ENCODE results near the gene FOS. TPM values are rescaled to one million over a fixed set of nuclear protein-coding genes. Genes with fewer than 3 reads are reported as not detected.

The FOS gene
- total and polyA plus RNA-seq, 4 donors, result 13.2 to 82.7 (median 20.0) TPM

GRCh38 chr14:75242546-75243273, 35.9 kb upstream of the FOS start:
- DNase-seq (ENCODE audit: low spot score), result no peak
- no peaks in the 10 kb centered on the region for H3K9me3 ChIP-seq (ENCODE audit: control insufficient read depth in 4 of 4, low read length in 3 of 4)
- no peaks in the 10 kb centered on the region for H3K36me3 ChIP-seq (ENCODE audit: control insufficient read depth in 4 of 4, insufficient read depth in 3 of 4, low read depth in 1 of 4, low read length in 3 of 4)
- no peak overlapping the region for H3K27ac ChIP-seq (ENCODE audit: low read depth in 1 of 2, low read length in 2 of 2)
- H3K9ac ChIP-seq (ENCODE audit: low read depth in 1 of 2, low read length in 2 of 2), result no peak overlapping the region
- no peak overlapping the region for H3K4me3 ChIP-seq (ENCODE audit: low read depth in 1 of 3, low read length in 3 of 3)
- 85% methylated on average over 12 of the region's 12 CpGs for WGBS
- peaks cover 0 to 7% (median 2%) of the 10 kb centered on the region in 4 donors for H3K4me1 ChIP-seq (ENCODE audit: control insufficient read depth in 4 of 4, insufficient read depth in 4 of 4, low read length in 3 of 4)
- TF ChIP-seq NR2F2 (IDR thresholded peaks at IDR 0.05) (no peak), RXRA (IDR thresholded peaks at IDR 0.05) (no peak), JUND (IDR thresholded peaks at IDR 0.05) (no peak), FOXA2 (IDR thresholded peaks at IDR 0.05) (no peak), GABPA (IDR thresholded peaks at IDR 0.05 in 1 of 2, conservative IDR thresholded peaks at IDR 0.05 in 1 of 2) (no peak), FOXA1 (IDR thresholded peaks at IDR 0.05) (no peak), REST (IDR thresholded peaks at IDR 0.05) (no peak), EGR1 (IDR thresholded peaks at IDR 0.05; ENCODE audit: low read depth in 2 of 2) (no peak), HNF4G (IDR thresholded peaks at IDR 0.05) (no peak), HNF4A (conservative IDR thresholded peaks at IDR 0.05) (no peak), RAD21 (IDR thresholded peaks at IDR 0.05) (no peak), TAF1 (conservative IDR thresholded peaks at IDR 0.05) (no peak), YY1 (IDR thresholded peaks at IDR 0.05) (no peak), SP1 (IDR thresholded peaks at IDR 0.05) (no peak)
- TF ChIP-seq, protein P1, sequence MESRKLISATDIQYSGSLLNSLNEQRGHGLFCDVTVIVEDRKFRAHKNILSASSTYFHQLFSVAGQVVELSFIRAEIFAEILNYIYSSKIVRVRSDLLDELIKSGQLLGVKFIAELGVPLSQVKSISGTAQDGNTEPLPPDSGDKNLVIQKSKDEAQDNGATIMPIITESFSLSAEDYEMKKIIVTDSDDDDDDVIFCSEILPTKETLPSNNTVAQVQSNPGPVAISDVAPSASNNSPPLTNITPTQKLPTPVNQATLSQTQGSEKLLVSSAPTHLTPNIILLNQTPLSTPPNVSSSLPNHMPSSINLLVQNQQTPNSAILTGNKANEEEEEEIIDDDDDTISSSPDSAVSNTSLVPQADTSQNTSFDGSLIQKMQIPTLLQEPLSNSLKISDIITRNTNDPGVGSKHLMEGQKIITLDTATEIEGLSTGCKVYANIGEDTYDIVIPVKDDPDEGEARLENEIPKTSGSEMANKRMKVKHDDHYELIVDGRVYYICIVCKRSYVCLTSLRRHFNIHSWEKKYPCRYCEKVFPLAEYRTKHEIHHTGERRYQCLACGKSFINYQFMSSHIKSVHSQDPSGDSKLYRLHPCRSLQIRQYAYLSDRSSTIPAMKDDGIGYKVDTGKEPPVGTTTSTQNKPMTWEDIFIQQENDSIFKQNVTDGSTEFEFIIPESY (IDR thresholded peaks at IDR 0.05), result no peak
- TF ChIP-seq, protein P2, sequence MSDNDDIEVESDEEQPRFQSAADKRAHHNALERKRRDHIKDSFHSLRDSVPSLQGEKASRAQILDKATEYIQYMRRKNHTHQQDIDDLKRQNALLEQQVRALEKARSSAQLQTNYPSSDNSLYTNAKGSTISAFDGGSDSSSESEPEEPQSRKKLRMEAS (IDR thresholded peaks at IDR 0.05), result no peak
- TF ChIP-seq, protein P3, sequence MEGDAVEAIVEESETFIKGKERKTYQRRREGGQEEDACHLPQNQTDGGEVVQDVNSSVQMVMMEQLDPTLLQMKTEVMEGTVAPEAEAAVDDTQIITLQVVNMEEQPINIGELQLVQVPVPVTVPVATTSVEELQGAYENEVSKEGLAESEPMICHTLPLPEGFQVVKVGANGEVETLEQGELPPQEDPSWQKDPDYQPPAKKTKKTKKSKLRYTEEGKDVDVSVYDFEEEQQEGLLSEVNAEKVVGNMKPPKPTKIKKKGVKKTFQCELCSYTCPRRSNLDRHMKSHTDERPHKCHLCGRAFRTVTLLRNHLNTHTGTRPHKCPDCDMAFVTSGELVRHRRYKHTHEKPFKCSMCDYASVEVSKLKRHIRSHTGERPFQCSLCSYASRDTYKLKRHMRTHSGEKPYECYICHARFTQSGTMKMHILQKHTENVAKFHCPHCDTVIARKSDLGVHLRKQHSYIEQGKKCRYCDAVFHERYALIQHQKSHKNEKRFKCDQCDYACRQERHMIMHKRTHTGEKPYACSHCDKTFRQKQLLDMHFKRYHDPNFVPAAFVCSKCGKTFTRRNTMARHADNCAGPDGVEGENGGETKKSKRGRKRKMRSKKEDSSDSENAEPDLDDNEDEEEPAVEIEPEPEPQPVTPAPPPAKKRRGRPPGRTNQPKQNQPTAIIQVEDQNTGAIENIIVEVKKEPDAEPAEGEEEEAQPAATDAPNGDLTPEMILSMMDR (IDR thresholded peaks at IDR 0.05; ENCODE audit: low read depth, low read length, missing input control), result no peak
- TF ChIP-seq, protein P4, sequence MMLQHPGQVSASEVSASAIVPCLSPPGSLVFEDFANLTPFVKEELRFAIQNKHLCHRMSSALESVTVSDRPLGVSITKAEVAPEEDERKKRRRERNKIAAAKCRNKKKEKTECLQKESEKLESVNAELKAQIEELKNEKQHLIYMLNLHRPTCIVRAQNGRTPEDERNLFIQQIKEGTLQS (IDR thresholded peaks at IDR 0.05), result no peak
- no peaks in the 10 kb centered on the region for H3K27me3 ChIP-seq (ENCODE audit: control insufficient read depth in 4 of 4, insufficient read depth in 4 of 4, low read length in 3 of 4)

All from liver (tissue), 9 donors.